K562 (cell line): Measurements from ENCODE around the gene SGMS1. TPM values are rescaled to one million over a fixed set of nuclear protein-coding genes. Genes with fewer than 3 reads are reported as not detected.

Experiments
- ARID3A ChIP-seq: IDR thresholded peaks from 2 replicates; pipeline ENCODE4 v1.6.1; 2012; ENCODE audit warnings: low read depth, low read length, improper control_type of control experiment, borderline replicate concordance
- CBFA2T3 ChIP-seq: fragments of 450-650 bp; IDR thresholded peaks from 2 replicates; pipeline ENCODE4 v1.6.1; 2017
- CBX1 ChIP-seq: sonication (generic); IDR thresholded peaks from 2 replicates; pipeline ENCODE4 v1.6.1; 2016; ENCODE audit warnings: antibody characterized with exemption, low read depth, mild to moderate bottlenecking
- CEBPG ChIP-seq, 3 experiments: fragments of 200-800 bp in 1 of 3; sonication (Bioruptor generic) in 1 of 3; sonication (generic) in 1 of 3; formaldehyde crosslinking in 1 of 3; IDR thresholded peaks in 2 of 3; conservative IDR thresholded peaks in 1 of 3; 2 replicates each; pipeline versions ENCODE4 v1.6.1 to v1.8.0; 2016 to 2022; ENCODE audit warnings: missing compliant biosample characterization in 2 of 3, missing genetic modification characterization in 2 of 3, mild to moderate bottlenecking in 1 of 3, missing genetic modification reagents in 1 of 3
- EHMT2 ChIP-seq: fragments of 450-650 bp; IDR thresholded peaks from 2 replicates; pipeline ENCODE4 v1.6.1; 2018; ENCODE audit warnings: antibody characterized with exemption
- LEF1 ChIP-seq: fragments of 450-650 bp; IDR thresholded peaks from 2 replicates; pipeline ENCODE4 v1.6.1; 2016; ENCODE audit warnings: mild to moderate bottlenecking
- MIER1 ChIP-seq: fragments of 450-650 bp; IDR thresholded peaks from 2 replicates; pipeline ENCODE4 v1.6.1; 2016; ENCODE audit warnings: antibody characterized with exemption, mild to moderate bottlenecking, low read depth
- PBX2 ChIP-seq, 2 experiments: IDR thresholded peaks in 1 of 2; conservative IDR thresholded peaks in 1 of 2; 2 replicates each; pipeline ENCODE4 v1.6.1; 2016; ENCODE audit warnings: low read depth in 2 of 2, mild to moderate bottlenecking in 1 of 2, missing compliant biosample characterization in 1 of 2, missing genetic modification characterization in 1 of 2, moderate library complexity in 1 of 2
- PCBP1 ChIP-seq: fragments of 200-400 bp; formaldehyde crosslinking; IDR thresholded peaks from 2 replicates; pipeline ENCODE4 v1.6.1; 2018; ENCODE audit warnings: mild to moderate bottlenecking, low read depth, low read length; ENCODE audit not compliant: poor library complexity, severe bottlenecking
- RB1 ChIP-seq: fragments of 450-650 bp; IDR thresholded peaks from 2 replicates; pipeline ENCODE4 v1.6.1; 2017; ENCODE audit warnings: low read depth, mild to moderate bottlenecking
- SPI1 ChIP-seq: IDR thresholded peaks from 2 replicates; pipeline ENCODE4 v1.6.1; 2011; ENCODE audit warnings: low read depth, low read length, control low read depth, borderline replicate concordance
- TRIM28 ChIP-seq: fragments of 450-650 bp; IDR thresholded peaks from 2 replicates; pipeline ENCODE4 v1.6.1; 2017
- ZBTB2 ChIP-seq: fragments of 450-650 bp; IDR thresholded peaks from 2 replicates; pipeline ENCODE4 v1.6.1; 2016; ENCODE audit warnings: antibody characterized with exemption
- ZFP36 ChIP-seq: fragments of 150-350 bp; IDR thresholded peaks from 2 replicates; pipeline ENCODE4 v1.6.1; 2018; ENCODE audit warnings: low read length, low read depth; ENCODE audit not compliant: partially characterized antibody
- ZNF23 ChIP-seq: fragments of 250-450 bp; sonication (Bioruptor Pico); IDR thresholded peaks from 2 replicates; pipeline ENCODE4 v1.4.0; 2020; ENCODE audit warnings: mild to moderate bottlenecking
- ZNF316 ChIP-seq: fragments of 450-650 bp; IDR thresholded peaks from 2 replicates; pipeline ENCODE4 v1.6.1; 2016
- polyA plus RNA-seq, 8 experiments: library from polyadenylated mRNA; depleted of rRNA in 4 of 8; stranded (reverse) in 5 of 8; unstranded in 3 of 8; fragments of >200 nt; fragmentation: Nextera tagmentation in 2 of 8; fragmentation: Illumina TruSeq in 1 of 8; extraction: Ambion mirVana in 2 of 8; extraction: Trizol in 1 of 8; gene quantifications; 2 replicates each; pipeline versions ENCODE4 v1.2.1 to v1.2.3, GENCODE V29; 2011 to 2014; ENCODE audit warnings: inconsistent platforms in 1 of 8, missing spikeins in 1 of 8
- total RNA-seq, 7 experiments: library from RNA; depleted of rRNA in 6 of 7; stranded (reverse); fragments of >200 nt in 6 of 7; fragmentation: Illumina TruSeq in 2 of 7; extraction: Trizol in 2 of 7; gene quantifications; 2 replicates each; pipeline versions ENCODE4 v1.2.1 to v1.2.3, GENCODE V29; 2011 to 2021; ENCODE audit warnings: low replicate concordance in 1 of 7

SGMS1 gene
- total and polyA plus RNA-seq, 9 of the 15 experiments (the other 6 are each of a cell fraction or from before 2014, with no cell fraction given), result 22.6 to 232 (median 82.2) TPM

- TF ChIP-seq ZNF316 (peak; percentile 67), ZBTB2 (no peak), ZNF23 (no peak), CBX1 (0 out of 2 replicates have a peak, but pooled peaks have one; percentile 46), PBX2 (CRISPR knock-in tag; IDR thresholded peaks at IDR 0.05; ENCODE audit: low read depth) (no peak), PBX2 (tag; conservative IDR thresholded peaks at IDR 0.05; ENCODE audit: low read depth) (peak; percentile 58; the same call in 1 of the 2 replicates), CBFA2T3 (peak; percentile 46), LEF1 (0 out of 2 replicates have a peak, but pooled peaks have one; percentile 21), RB1 (no peak), ARID3A (no peak), MIER1 (peak; percentile 19; the same call in 1 of the 2 replicates), TRIM28 (peak; percentile 96), EHMT2 (peak; percentile 68; the same call in 1 of the 2 replicates), ZFP36 (peak; percentile 88), CEBPG (CRISPR knock-in tag; IDR thresholded peaks at IDR 0.05) (peak; percentile 43; the same call in 1 of the 2 replicates), CEBPG (tag; conservative IDR thresholded peaks at IDR 0.05 in 1 of 2, IDR thresholded peaks at IDR 0.05 in 1 of 2) (peak; percentile 37 to 40; a peak in 1 of 4 replicates), PCBP1 (no peak), SPI1 (no peak)
Observed at GRCh38 chr10:50351483-50352146, 272.1 kb downstream of the SGMS1 start (continued).
